Subcutaneous abdominal adipose tissue (tissue), 5 donors: ENCODE data around the gene TRMT6.

Source experiments
- H3K27ac ChIP-seq: one replicate; pipeline ENCODE4 v1.7.0; 2013; ENCODE audit warnings: low read depth, mild to moderate bottlenecking, inconsistent platforms, low read length, moderate library complexity
- H3K27me3 ChIP-seq, 5 donors: one replicate each; pipeline ENCODE4 v1.7.0; 2013; ENCODE audit warnings: low read length in 5 of 5, inconsistent platforms in 1 of 5; ENCODE audit not compliant: control insufficient read depth in 5 of 5, insufficient read depth in 4 of 5
- H3K36me3 ChIP-seq, 5 donors: one replicate each; pipeline ENCODE4 v1.7.0; 2013; ENCODE audit warnings: low read length in 5 of 5; ENCODE audit not compliant: control insufficient read depth in 5 of 5, insufficient read depth in 5 of 5
- H3K4me1 ChIP-seq, 5 donors: one replicate each; pipeline ENCODE4 v1.7.0; 2013; ENCODE audit warnings: low read length in 5 of 5, mild to moderate bottlenecking in 3 of 5, moderate library complexity in 1 of 5; ENCODE audit not compliant: control insufficient read depth in 5 of 5, insufficient read depth in 5 of 5
- H3K4me3 ChIP-seq, 5 donors: one replicate each; pipeline ENCODE4 v1.7.0; 2013; ENCODE audit warnings: low read length in 5 of 5, low read depth in 1 of 5
- H3K9ac ChIP-seq, 5 donors: one replicate each; pipeline ENCODE4 v1.7.0; 2013; ENCODE audit warnings: low read length in 5 of 5, mild to moderate bottlenecking in 4 of 5, moderate library complexity in 3 of 5
- H3K9me3 ChIP-seq, 5 donors: one replicate each; pipeline ENCODE4 v1.7.0; 2013; ENCODE audit warnings: low read length in 5 of 5; ENCODE audit not compliant: control insufficient read depth in 5 of 5
- donor health status: healthy.
- donor health status: healthy.
- donor health status: healthy.
- donor health status: healthy.
- donor health status: healthy.

TRMT6 gene

DNA sequence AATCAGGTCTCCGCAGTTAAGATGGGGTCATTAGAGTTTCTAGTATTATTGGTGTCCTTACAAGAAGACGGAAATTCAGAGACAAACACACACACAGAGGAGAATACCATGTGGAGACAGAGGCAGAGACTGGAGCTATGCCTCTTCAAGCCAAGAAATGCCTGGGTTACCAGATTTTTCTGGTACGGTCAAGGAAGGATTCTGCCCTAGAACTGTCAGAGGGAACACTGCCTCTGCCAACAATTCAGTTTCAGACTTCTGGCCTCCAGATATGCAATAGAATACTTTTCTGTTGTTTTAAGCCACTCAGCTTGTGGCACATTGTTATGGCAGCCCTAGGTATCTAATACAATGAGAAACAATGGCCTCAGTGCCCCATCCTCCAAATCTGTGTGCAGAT is 18.9 kb downstream of the TRMT6 start:
- peaks cover 0 to 9% (median 0%) of the 10 kb centered on the region in 5 donors for H3K27me3 ChIP-seq
- H3K27ac ChIP-seq = no peak overlapping the region
- H3K9me3 ChIP-seq = no peaks in the 10 kb centered on the region
- H3K36me3 ChIP-seq = no peaks in the 10 kb centered on the region
- H3K4me3 ChIP-seq = no peak overlapping the region
- H3K4me1 ChIP-seq = no peaks in the 10 kb centered on the region
- no peak overlapping the region for H3K9ac ChIP-seq

DNA sequence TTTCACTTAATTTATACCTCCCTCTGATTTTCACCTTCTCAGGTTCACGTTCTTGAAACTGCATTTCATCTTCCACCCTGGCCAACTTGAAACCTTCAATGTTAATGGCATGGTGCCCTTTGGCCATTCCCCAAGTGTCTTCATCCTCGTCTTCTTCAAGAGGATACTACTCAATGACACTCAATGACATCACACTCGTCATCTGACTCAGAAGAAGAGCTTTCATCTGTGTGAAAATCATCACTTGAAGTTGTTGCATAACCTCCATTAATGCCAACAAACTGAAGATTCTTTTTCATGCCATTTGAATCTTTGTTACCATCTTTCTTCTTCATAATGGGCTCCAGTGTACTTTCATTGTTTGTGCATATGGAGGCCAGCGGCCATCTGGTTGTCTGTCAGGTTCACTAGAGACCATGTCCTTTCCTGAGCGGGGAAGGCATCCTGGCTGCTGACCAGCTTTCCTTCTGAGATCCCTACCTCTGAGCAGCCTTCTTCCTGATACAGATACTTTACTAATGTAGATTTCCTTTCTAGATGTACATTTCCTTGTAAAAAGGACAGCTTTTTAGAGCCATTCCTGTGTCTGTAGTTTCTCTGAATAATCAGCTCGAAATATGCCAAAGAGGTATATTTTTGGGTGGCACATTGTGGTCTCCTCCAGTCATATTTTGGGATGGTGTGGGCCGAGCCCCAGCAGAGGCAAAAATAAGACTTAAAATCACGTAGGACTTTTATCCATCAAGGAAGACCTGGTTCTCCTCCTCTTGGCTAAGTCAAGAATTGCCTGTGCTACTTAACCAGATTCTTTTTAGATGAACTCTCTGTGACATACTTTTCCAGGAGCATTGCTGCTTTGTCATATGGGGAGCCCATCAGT is 21.3 kb downstream of the TRMT6 start:
- no peak overlapping the region for H3K27ac ChIP-seq
- no peaks in the 10 kb centered on the region for H3K36me3 ChIP-seq
- no peak overlapping the region for H3K9ac ChIP-seq
- no peak overlapping the region for H3K4me3 ChIP-seq
- peaks cover 0 to 9% (median 0%) of the 10 kb centered on the region in 5 donors for H3K27me3 ChIP-seq
- no peaks in the 10 kb centered on the region for H3K9me3 ChIP-seq
- no peaks in the 10 kb centered on the region for H3K4me1 ChIP-seq

DNA sequence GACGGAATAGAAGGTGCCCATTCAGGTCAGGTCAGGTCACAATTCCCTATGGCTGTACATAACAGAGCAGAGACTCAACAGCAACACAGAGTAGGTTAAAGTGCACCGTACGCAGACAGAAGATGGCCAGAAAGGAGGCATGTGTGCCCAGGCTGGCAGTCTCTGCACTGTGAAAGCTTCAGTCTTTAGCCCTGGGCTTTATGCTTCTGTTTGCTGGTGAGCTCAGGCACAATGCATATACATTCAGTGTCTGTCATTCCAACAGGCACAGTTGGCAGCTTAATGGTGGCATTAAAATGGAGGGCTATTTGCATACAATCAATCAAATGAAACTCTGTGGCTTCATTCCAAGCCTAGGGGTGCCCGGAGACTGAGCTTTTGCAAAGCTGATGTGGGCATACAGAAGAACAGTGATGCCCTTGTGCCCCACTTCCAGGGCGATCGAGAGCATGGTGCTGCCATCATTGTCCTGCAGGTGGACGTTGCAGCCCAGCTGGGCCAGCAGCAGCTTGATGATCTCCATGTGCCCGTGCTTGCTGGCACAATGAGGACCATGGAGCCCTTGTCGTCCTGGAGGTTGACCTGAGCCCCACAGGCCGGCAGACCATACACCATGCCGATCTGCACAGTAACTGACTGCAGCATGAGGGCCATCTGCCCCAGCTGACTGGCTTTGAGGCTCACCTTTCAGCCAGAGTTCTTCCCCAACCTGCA is 22.4 kb downstream of the TRMT6 start:
- no peak overlapping the region for H3K27ac ChIP-seq
- H3K4me1 ChIP-seq = no peaks in the 10 kb centered on the region
- H3K27me3 ChIP-seq = peaks cover 0 to 11% (median 4%) of the 10 kb centered on the region in 5 donors
- H3K9me3 ChIP-seq = no peaks in the 10 kb centered on the region
- no peaks in the 10 kb centered on the region for H3K36me3 ChIP-seq
- H3K4me3 ChIP-seq = no peak overlapping the region
- H3K9ac ChIP-seq = no peak overlapping the region

DNA sequence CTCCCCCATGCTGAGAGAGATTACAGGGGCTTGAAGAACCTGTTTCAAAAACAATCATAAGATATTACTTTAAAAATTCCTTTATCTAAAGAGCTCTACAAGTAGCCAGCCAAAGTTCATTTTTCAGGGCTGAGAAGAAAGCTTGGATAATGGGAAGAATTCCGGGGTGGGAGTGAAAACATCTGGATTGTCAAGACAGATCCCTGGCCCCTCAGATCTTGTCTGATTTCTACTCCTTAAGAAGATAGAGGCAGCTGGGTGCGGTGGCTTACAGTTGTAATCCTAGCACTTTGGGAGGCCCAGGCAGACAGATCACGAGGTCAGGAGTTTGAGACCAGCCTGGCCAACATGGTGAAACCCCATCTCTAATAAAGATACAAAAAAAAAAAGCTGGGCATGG is 24.8 kb downstream of the TRMT6 start:
- Histone ChIP-seq H3K9ac (no peak overlapping the region), H3K36me3 (no peaks in the 10 kb centered on the region), H3K27ac (no peak overlapping the region), H3K4me3 (no peak overlapping the region), H3K4me1 (no peaks in the 10 kb centered on the region), H3K9me3 (no peaks in the 10 kb centered on the region), H3K27me3 (peaks cover 0 to 14% (median 6%) of the 10 kb centered on the region in 5 donors)

DNA sequence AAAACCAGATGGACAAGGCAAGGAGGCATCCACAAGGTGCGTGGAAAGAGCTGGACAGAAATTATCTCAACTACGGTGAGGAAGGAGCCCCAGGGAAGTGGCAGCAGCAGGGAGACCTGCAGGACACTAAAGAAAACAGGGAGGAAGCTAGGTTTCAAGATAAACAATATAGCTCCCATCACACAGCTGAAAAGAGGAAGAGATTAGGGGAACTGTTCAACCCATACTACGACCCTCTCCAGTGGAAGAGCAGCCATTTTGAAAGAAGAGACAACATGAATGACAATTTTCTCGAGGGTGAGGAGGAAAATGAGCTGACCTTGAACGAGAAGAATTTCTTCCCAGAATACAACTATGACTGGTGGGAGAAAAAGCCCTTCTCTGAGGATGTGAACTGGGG is 26.8 kb downstream of the TRMT6 start:
- H3K27ac ChIP-seq = no peak overlapping the region
- no peaks in the 10 kb centered on the region for H3K9me3 ChIP-seq
- H3K27me3 ChIP-seq = peaks cover 0 to 14% (median 6%) of the 10 kb centered on the region in 5 donors
- no peaks in the 10 kb centered on the region for H3K4me1 ChIP-seq
- H3K36me3 ChIP-seq = no peaks in the 10 kb centered on the region
- H3K9ac ChIP-seq = no peak overlapping the region
- H3K4me3 ChIP-seq = no peak overlapping the region

DNA sequence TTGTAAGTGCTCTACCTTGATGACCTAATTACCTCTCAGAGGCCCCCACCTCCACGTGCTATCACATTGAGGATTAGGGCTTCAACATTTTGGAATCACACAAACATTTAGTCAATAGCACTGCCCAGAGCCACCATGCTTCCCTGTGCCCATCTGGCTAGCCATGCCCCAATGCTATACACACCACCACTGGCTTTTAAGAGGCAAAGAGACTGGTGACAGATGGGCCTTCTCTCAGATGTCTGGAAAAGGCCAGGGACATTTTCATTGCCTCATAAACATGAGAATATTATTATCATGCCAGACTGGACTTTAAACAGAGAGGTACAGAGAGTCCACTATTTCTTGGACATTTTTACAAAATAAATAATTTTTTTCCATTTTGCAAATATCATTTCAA is 29.8 kb downstream of the TRMT6 start:
- no peaks in the 10 kb centered on the region for H3K9me3 ChIP-seq

DNA sequence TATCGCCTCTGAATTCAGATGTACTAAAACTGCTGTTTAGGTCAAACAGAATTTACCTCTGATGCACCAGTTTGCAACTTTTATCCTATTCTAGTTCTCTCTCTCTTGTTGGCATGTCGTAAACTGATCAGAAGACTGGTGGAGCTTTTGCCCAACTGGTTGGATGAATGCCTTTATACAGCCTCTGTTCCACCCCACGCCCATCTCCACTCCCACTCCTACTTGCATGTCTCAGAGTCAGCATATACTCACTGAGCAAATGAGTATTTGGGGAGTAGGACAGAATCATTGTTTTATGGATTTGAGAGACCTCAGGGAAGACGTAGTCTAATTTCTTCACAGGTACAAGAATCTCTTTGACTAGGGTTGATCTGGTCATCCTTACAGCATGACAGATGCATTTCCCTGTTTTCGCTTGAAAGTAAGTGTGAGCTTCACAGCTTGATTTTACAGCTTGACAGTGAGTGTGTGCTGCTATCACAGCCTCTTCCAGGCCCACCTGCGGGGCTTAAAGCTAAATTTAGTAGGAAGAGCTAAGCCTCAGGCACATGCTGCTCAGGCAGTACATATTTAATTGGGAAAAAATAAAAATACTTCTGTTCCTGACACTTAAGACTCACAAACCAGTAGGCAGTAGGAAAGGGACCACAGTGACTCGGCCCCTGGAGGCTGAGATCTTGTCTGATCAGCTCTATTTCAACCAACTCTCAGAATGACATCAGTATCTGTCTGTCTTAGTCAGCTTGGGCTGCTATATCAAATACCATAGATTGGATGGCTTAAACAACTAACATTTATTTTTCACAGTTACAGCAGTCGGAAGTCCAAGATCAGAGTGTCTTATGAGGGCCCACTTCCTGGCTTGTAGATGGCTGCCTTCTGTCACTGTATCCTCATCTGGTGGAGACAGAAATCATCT is 30.4 kb downstream of the TRMT6 start:
- H3K27ac ChIP-seq = no peak overlapping the region
- H3K9ac ChIP-seq = no peak overlapping the region
- no peaks in the 10 kb centered on the region for H3K36me3 ChIP-seq
- peaks cover 0 to 11% (median 5%) of the 10 kb centered on the region in 5 donors for H3K27me3 ChIP-seq
- H3K9me3 ChIP-seq = no peaks in the 10 kb centered on the region
- H3K4me1 ChIP-seq = no peaks in the 10 kb centered on the region
- H3K4me3 ChIP-seq = no peak overlapping the region

More for the DNA sequence above, 29.8 kb downstream of the TRMT6 start:
- Histone ChIP-seq H3K4me1 (no peaks in the 10 kb centered on the region), H3K9ac (no peak overlapping the region), H3K36me3 (no peaks in the 10 kb centered on the region), H3K27me3 (peaks cover 0 to 11% (median 5%) of the 10 kb centered on the region in 5 donors), H3K27ac (no peak overlapping the region), H3K4me3 (no peak overlapping the region)

DNA sequence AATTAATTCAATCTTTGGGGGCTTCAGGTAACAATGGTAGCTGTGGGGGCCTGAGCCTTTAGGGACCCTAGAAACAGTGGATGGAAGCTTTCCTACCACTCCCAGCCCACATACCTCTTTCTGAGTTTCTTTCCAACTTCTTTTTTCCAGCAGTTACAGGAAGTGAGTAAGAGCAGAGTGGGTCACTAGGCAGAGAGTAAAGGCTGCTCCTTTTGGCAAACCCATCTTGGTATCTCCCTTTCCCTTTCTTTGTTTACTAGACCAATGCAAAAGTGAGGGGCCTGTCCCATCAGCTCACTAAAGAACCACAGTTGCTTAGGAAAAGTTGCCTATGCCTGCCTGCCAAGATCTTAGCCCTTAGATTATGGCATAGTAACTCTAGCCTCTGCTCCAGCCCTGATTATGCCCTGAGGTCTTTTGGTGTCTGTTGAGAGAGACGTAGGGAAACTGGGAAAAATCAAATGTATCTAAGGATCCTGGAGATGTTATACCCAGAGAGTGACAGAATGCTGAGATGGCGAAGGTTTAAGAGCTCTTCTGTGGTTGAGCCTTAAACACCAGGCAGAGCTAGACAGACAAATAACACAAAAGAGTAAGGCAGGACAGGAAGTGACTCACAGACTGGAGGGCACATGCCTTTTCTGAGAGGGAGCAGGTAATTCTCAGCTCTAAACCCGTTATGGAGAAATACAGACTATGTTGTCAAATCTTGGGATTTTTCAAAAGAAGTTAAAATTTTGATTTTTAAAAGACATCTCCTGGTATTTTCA is 31.3 kb downstream of the TRMT6 start:
- Histone ChIP-seq H3K4me1 (no peaks in the 10 kb centered on the region), H3K27me3 (peaks cover 0 to 11% (median 5%) of the 10 kb centered on the region in 5 donors), H3K9me3 (no peaks in the 10 kb centered on the region), H3K27ac (no peak overlapping the region), H3K36me3 (no peaks in the 10 kb centered on the region), H3K4me3 (no peak overlapping the region), H3K9ac (no peak overlapping the region)

DNA sequence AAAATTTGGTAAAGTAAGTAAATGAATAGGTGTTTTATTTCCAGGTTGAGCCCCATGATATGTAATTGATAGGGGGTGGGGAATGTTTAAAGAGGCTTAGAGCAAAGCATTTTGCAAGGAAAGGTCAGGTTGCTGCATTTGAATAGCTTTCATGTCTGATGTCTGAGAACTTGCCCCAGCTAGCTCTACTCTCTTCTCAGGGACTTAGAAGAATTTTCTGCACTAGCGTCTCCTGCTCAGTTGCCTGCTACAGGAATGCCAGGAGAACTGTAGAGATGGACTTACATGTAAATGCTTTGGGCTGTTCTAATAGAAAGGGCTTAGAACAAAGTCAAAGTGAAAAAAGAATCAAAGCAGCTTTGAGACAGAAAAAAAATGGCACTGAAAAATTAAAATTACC is 35.5 kb downstream of the TRMT6 start:
- Histone ChIP-seq H3K9ac (no peak overlapping the region), H3K4me1 (peaks cover 0 to 5% (median 5%) of the 10 kb centered on the region in 5 donors), H3K9me3 (no peaks in the 10 kb centered on the region), H3K27me3 (peaks cover 0 to 17% (median 4%) of the 10 kb centered on the region in 5 donors), H3K36me3 (no peaks in the 10 kb centered on the region), H3K4me3 (no peak overlapping the region), H3K27ac (no peak overlapping the region)
